GM12878 (cell line): Measurements from ENCODE around the gene SLC25A48. TPM values are rescaled to one million over a fixed set of nuclear protein-coding genes. Genes with fewer than 3 reads are reported as not detected.

ENCODE experiments used
- ETV6 ChIP-seq, 2 experiments: fragments of 450-650 bp in 1 of 2; IDR thresholded peaks in 1 of 2; conservative IDR thresholded peaks in 1 of 2; 2 replicates each; pipeline ENCODE4 v1.6.1; 2014; ENCODE audit warnings: antibody characterized with exemption in 1 of 2, borderline replicate concordance in 1 of 2, low read depth in 1 of 2, mild to moderate bottlenecking in 1 of 2, moderate library complexity in 1 of 2
- MEF2B ChIP-seq: fragments of 450-650 bp; IDR thresholded peaks from 2 replicates; pipeline ENCODE4 v1.6.1; 2018; ENCODE audit warnings: mild to moderate bottlenecking, moderate library complexity; ENCODE audit not compliant: partially characterized antibody, poor library complexity, severe bottlenecking
- NFXL1 ChIP-seq: fragments of 450-650 bp; IDR thresholded peaks from 2 replicates; pipeline ENCODE4 v1.6.1; 2017; ENCODE audit warnings: antibody characterized with exemption, mild to moderate bottlenecking, borderline replicate concordance
- RAD21 ChIP-seq: IDR thresholded peaks from 2 replicates; pipeline ENCODE4 v1.6.1; 2011; ENCODE audit warnings: mild to moderate bottlenecking, low read depth, low read length, moderate library complexity; ENCODE audit not compliant: insufficient read depth
- polyA plus RNA-seq, 11 experiments: library from polyadenylated mRNA; depleted of rRNA in 4 of 11; unstranded in 6 of 11; stranded (reverse) in 5 of 11; fragments of >200 nt; fragmentation: Nextera tagmentation in 4 of 11; fragmentation: Illumina TruSeq in 1 of 11; extraction: Ambion mirVana in 4 of 11; extraction: Trizol in 1 of 11; gene quantifications; 1 replicate in 1 of 11; 2 replicates in 10 of 11; pipeline versions ENCODE4 v1.2.1 to v1.2.3, GENCODE V29; 2011 to 2016; ENCODE audit warnings: inconsistent platforms in 2 of 11, missing spikeins in 2 of 11, low read depth in 1 of 11
- total RNA-seq, 4 experiments: library from RNA; depleted of rRNA in 3 of 4; stranded (reverse); fragments of >200 nt in 3 of 4; fragmentation: Illumina TruSeq in 1 of 4; extraction: Trizol in 1 of 4; gene quantifications; 2 replicates each; pipeline versions ENCODE4 v1.2.1 to v1.2.3, GENCODE V29; 2013 to 2021
- TF ChIP-seq, protein P1 (sequence below): IDR thresholded peaks from 2 replicates; pipeline ENCODE4 v1.6.1; 2011; ENCODE audit warnings: low read depth, low read length, improper control_type of control experiment, borderline replicate concordance
- TF ChIP-seq, protein P2 (sequence below): fragments of 150-350 bp; IDR thresholded peaks from 2 replicates; pipeline ENCODE4 v1.6.1; 2014; ENCODE audit warnings: mild to moderate bottlenecking, low read depth, low read length
- TF ChIP-seq, protein P3 (sequence below): fragments of 450-650 bp; IDR thresholded peaks from 2 replicates; pipeline ENCODE4 v1.6.1; 2016; ENCODE audit warnings: mild to moderate bottlenecking

The SLC25A48 gene
- total and polyA plus RNA-seq, 10 of the 15 experiments (the other 5 are each of a cell fraction or from before 2014, with no cell fraction given) = 0.06 TPM; not detected in 9

DNA sequence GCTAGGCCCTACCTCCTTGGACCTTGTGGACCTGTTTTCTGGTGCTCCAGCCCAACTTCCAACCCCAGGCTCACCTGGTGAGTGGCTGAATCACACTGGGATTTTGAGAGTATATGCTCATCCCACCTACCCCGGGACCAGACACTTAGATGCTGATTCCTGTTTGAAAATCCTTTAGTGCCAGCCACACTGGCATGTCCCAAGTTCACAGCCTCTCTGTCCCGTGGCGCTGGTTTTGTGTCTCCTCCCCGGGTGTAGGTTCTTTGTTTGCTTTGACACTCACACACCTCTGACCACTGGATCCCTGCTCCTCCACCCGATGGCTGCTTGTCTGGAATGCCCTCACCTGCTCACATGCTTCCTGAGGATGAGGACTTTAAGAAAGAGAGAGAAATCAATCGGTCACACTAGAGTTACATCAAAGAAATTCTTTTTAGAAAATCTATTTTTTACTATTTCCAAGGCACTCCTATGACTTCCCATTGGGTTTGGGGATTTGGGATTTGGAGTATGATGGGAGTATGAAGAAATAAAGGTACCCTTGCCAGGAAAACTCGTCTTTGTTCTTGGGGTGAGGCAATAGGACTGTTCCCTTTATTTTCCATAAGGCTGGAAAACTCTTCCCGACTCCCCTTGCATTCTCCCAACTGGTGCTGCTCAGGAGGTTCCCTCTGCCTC, 7.3 kb upstream of the SLC25A48 start (continued):
- TF ChIP-seq, protein P1, sequence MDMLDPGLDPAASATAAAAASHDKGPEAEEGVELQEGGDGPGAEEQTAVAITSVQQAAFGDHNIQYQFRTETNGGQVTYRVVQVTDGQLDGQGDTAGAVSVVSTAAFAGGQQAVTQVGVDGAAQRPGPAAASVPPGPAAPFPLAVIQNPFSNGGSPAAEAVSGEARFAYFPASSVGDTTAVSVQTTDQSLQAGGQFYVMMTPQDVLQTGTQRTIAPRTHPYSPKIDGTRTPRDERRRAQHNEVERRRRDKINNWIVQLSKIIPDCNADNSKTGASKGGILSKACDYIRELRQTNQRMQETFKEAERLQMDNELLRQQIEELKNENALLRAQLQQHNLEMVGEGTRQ = no peak
- TF ChIP-seq NFXL1 (no peak), MEF2B (no peak), ETV6 (conservative IDR thresholded peaks at IDR 0.05 in 1 of 2, IDR thresholded peaks at IDR 0.05 in 1 of 2; ENCODE audit: borderline replicate concordance in 1 of 2, low read depth in 1 of 2) (no peak), RAD21 (no peak)
- TF ChIP-seq, protein P2, sequence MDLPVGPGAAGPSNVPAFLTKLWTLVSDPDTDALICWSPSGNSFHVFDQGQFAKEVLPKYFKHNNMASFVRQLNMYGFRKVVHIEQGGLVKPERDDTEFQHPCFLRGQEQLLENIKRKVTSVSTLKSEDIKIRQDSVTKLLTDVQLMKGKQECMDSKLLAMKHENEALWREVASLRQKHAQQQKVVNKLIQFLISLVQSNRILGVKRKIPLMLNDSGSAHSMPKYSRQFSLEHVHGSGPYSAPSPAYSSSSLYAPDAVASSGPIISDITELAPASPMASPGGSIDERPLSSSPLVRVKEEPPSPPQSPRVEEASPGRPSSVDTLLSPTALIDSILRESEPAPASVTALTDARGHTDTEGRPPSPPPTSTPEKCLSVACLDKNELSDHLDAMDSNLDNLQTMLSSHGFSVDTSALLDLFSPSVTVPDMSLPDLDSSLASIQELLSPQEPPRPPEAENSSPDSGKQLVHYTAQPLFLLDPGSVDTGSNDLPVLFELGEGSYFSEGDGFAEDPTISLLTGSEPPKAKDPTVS = no peak
- TF ChIP-seq, protein P3, sequence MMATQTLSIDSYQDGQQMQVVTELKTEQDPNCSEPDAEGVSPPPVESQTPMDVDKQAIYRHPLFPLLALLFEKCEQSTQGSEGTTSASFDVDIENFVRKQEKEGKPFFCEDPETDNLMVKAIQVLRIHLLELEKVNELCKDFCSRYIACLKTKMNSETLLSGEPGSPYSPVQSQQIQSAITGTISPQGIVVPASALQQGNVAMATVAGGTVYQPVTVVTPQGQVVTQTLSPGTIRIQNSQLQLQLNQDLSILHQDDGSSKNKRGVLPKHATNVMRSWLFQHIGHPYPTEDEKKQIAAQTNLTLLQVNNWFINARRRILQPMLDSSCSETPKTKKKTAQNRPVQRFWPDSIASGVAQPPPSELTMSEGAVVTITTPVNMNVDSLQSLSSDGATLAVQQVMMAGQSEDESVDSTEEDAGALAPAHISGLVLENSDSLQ = no peak
